Measurements from ENCODE around the gene MED13.
"Not testable (repeated sequence)": the region's sequence is repeated elsewhere in the genome, so short reads cannot be mapped to it uniquely, and the experiment has no call there.

The MED13 gene

GRCh38 chr17:61894310-61894709 is 170.8 kb downstream of the MED13 start:
- not testable (repeated sequence) for DNase-seq
